Stimulated activated effector memory CD8-positive, alpha-beta T cell treated with anti-CD3 and anti-CD28 coated beads, Interleukin-12 subunit alpha, Interleukin-12 subunit beta, amount 100 ng/mL, for 72 hours (primary cell): ENCODE data around the gene DIP2B.

Source experiments
- ATAC-seq: fragments of 150-1000 bp; cut with Tn5 transposase; 2 replicates; pipeline ENCODE4 v1.10.0; 2021
- DNase-seq, 2 donors: peaks; one replicate each; pipeline ENCODE4 v3.0.0; 2021 to 2022; ENCODE audit warnings: low spot score in 2 of 2
- H3K27ac Mint-ChIP-seq: one replicate; pipeline ENCODE4 v1.8.0; 2022; ENCODE audit warnings: mild to moderate bottlenecking, mixed read lengths
- H3K36me3 Mint-ChIP-seq: one replicate; pipeline ENCODE4 v1.8.0; 2022; ENCODE audit warnings: mild to moderate bottlenecking, mixed read lengths
- H3K4me1 Mint-ChIP-seq: one replicate; pipeline ENCODE4 v1.8.0; 2022; ENCODE audit warnings: mixed read lengths
- H3K4me3 Mint-ChIP-seq: one replicate; pipeline ENCODE4 v1.8.0; 2022; ENCODE audit warnings: mild to moderate bottlenecking, mixed read lengths
- H3K9me3 Mint-ChIP-seq: one replicate; pipeline ENCODE4 v1.8.0; 2022; ENCODE audit warnings: mixed read lengths

DIP2B gene

DNA sequence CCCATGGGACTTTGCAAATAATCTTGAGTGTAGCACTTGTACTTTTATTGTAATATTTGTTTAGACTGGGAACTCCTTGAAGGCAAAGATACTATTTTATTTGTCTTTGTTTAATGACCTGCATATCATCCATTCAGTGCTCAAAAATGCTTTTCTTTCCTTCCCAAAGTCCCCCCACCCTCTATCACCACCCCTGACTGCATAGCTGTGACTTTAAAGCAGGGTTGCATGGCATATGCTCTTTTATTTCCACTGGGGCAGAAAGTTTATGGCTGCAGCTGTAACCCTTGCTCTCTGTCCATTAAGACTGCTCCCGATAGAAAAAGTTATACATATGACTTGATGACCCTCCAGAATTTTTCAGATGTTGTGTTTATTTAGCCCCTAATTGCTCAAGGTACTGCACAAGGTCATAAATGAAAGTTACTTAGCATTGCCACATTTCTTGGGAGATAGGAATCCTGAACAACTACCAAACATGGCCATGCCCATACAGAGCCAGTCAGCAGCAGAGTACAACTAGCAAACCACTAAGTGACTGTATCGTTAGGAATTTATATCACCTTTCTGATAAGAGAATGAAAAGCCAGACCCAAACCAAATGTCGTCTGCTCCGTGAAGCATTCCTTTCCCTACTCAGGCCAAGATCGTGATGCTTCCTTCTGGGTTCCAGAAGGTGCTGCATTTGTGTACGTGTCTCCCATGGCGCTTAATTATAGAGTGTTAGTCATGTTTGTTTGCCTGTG is 114.3 kb downstream of the DIP2B start:
- ATAC-seq (no peak), DNase-seq (no peak)
- Mint-ChIP-seq H3K4me1 (peaks cover 26% of the 10 kb centered on the region), H3K9me3 (no peaks in the 10 kb centered on the region), H3K4me3 (no peak overlapping the region), H3K27ac (no peak overlapping the region), H3K36me3 (no peaks in the 10 kb centered on the region)

DNA sequence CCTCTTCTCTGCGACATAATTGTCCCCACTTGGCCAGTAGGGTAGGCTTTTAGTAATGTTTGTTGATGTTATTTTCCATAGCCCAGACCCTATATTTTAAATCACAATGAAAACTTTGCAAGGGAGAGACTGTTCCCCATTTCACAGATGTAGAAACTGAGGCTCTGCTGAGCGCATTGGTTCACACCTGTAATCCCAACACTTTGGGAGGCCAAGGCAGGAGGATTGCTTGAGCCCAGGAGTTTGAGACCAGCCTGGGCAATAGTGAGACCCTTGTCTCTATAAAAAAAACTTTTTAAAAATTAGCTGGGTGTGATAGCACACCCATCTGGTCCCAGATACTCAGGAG is 114.8 kb downstream of the DIP2B start:
- no peaks in the 10 kb centered on the region for H3K36me3 Mint-ChIP-seq
- H3K27ac Mint-ChIP-seq: no peak overlapping the region
- H3K9me3 Mint-ChIP-seq: no peaks in the 10 kb centered on the region
- ATAC-seq (no peak), DNase-seq (no peak)
- peaks cover 30% of the 10 kb centered on the region for H3K4me1 Mint-ChIP-seq
- no peak overlapping the region for H3K4me3 Mint-ChIP-seq

DNA sequence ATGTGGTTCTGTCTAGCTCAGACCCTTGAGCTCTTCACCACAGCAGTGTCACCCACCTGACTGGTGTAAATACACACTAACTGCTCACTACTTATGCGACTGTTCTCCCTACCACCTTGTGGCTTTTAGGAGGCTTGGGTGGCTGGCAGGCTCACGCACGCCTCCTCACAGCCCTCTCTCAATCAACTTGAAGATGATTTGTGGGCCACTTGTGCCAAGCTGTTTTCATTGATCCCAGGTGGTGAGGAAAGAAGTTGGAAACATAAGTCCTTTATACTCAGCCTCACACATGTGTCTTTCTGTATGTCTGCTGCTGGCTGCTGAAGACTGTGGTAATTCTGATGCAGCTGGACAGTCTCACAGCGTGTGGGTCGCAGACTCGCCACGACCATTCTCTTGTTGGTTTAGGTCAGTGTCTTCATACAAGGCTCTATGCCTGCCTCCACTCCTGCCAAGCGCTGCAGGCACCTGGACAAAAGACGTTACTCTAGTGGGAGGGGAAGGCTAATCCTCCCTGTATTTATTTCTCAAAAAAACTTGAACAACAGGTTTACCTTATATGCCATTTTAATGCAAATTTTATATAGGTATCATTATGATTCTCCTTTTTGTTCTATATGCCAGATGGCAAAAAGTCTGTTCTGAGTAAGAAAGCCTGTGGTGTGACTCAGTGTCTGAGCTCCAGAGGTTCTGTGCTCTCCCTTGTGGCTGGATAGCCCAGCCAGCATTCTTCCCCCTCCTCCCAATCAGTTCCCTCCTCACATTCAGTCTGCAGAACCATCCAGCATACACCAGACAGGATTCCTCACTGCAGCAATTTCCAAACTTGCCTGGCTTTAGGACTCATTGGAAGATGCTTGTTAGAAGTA is 115.6 kb downstream of the DIP2B start:
- DNase-seq: no peak
- Mint-ChIP-seq H3K4me1 (peaks cover 37% of the 10 kb centered on the region), H3K9me3 (no peaks in the 10 kb centered on the region), H3K4me3 (no peak overlapping the region), H3K36me3 (no peaks in the 10 kb centered on the region), H3K27ac (peak overlapping the region; percentile 79)
- peak; percentile 86 for ATAC-seq

DNA sequence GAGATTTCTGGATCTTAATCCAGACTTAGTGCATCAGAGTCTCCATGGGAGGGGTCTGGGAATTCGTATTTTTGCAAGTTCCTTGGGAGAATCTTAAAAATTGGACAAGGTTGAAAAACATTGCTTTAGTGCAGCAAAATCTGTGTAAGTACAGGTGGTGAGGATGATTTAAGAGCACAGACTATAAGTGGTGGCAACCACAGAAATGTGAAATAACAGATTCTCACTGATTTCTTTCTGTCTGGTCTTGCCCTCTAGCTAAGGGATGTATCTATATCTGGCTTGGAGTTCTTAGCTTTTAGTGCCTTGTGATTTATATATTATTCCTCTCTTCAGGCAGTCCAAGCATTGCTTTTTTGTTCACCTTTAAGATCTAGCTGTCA is 116.2 kb downstream of the DIP2B start:
- H3K4me1 Mint-ChIP-seq: peaks cover 35% of the 10 kb centered on the region

DNA sequence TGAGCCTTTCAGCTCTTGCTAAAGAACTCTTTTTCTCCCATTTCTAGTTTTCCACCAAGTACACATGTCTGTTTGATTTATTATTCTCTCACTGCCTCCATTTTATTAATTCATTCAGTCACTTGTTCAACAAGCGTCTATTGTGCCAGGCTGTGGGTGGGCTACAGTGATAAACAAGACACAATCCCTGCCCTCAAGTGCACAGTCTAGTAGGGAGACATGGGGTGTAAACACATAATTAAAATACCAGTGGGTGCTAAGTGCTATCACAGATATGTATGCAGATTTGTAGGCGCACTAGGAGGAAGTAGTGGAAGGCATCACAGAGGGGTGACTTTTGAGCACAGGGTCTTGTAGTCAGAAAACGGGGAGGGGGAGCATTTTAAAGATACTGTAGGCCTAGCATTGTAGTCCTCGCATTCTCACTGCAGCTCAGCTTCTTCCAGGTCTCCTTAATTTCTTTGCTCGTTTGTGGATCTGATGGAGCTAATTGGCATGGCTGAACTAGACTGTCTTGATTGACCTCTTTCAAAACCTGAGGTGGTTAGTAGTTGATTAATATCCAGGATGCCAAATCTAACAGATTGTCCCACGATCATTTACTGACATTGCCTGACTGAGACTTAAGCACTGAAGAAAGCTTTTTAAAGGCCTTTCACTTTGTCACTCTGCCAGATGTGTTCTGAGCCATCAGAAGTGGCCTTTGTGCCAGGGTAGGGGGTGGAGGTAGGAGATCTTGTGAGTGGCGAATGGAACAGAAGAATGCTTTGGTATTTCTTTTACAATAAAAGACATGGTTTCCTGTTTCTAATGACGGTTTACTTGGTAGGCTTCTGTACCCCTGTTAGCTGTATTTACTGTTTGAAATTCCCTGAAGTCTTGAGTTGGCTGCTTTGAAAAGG is 116.9 kb downstream of the DIP2B start:
- no peaks in the 10 kb centered on the region for H3K9me3 Mint-ChIP-seq
- H3K4me3 Mint-ChIP-seq: no peak overlapping the region
- no peak for DNase-seq
- no peak for ATAC-seq
- no peak overlapping the region for H3K27ac Mint-ChIP-seq
- no peaks in the 10 kb centered on the region for H3K36me3 Mint-ChIP-seq
- peaks cover 33% of the 10 kb centered on the region for H3K4me1 Mint-ChIP-seq

More for the DNA sequence above, 116.2 kb downstream of the DIP2B start:
- Mint-ChIP-seq H3K4me3 (no peak overlapping the region), H3K36me3 (no peaks in the 10 kb centered on the region), H3K27ac (peak overlapping the region; percentile 79), H3K9me3 (no peaks in the 10 kb centered on the region)
- no peak for DNase-seq
- ATAC-seq: no peak

DNA sequence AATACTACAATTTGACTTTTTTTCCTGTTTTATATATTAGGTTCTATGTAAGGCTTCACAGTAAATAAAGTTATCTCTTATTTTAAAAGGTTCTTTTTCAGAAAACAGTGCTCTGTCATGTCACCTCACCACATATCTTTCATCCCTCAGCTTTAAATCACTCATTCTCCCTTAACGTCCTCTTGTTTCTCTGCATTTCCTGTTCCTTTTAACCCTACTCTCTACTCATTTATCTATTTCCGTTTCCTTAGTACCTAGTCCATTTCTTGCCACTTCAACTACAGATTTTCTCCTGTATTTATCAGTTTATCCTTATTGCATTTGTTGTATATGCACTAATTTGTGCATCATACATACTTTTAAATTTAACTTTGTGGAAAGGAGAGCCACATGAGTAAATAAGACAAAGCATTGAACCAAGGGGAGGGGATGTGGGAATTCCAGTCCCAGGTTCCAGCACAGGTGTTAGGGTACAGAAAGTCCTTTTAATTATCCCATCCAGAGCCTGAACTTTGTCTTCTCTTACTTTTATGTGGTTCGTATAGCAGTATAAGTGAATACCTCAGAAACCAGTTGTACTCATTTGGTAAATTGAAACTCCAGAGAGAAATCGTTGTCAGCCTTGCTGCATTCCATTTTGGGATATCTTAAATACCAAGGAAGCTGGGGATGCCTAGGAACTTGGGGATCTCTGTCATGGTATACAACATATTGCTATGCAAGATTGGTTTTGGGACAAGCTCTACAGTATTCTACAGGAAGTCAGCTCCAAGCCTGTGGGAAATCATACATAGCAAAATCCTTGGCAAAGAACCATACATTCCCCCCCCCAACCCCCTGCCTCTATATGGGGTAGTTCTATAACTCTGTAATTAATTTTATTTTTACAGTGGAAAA is 120.5 kb downstream of the DIP2B start:
- peak overlapping the region; percentile 7 for H3K27ac Mint-ChIP-seq
- H3K36me3 Mint-ChIP-seq: peaks cover 14% of the 10 kb centered on the region
- peaks cover 29% of the 10 kb centered on the region for H3K4me1 Mint-ChIP-seq
- ATAC-seq (peak; percentile 80), DNase-seq (no peak)
- H3K4me3 Mint-ChIP-seq: no peak overlapping the region
- no peaks in the 10 kb centered on the region for H3K9me3 Mint-ChIP-seq

DNA sequence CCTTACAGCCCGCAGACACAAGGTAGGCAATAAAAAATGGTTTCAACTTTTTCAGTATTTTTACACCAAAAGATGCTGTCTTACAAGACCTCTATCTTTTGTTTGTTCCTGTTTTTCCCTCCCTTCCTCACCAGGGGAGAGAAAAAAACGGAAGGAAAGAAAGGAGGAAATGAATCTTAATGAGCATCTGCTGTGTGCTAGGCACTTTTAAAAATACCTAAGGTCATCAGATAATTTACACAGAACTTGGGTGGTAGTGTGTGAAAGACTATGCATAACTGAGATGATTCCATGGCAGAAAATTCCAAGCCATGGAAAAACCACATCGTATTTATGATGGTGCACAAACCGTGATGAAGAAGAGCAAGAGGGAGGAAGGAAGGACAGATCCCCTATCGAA is 121.2 kb downstream of the DIP2B start:
- H3K27ac Mint-ChIP-seq: no peak overlapping the region
- ATAC-seq: no peak
- DNase-seq: no peak
- H3K9me3 Mint-ChIP-seq: no peaks in the 10 kb centered on the region
- H3K4me3 Mint-ChIP-seq: no peak overlapping the region
- H3K4me1 Mint-ChIP-seq: peaks cover 21% of the 10 kb centered on the region
- peaks cover 16% of the 10 kb centered on the region for H3K36me3 Mint-ChIP-seq

DNA sequence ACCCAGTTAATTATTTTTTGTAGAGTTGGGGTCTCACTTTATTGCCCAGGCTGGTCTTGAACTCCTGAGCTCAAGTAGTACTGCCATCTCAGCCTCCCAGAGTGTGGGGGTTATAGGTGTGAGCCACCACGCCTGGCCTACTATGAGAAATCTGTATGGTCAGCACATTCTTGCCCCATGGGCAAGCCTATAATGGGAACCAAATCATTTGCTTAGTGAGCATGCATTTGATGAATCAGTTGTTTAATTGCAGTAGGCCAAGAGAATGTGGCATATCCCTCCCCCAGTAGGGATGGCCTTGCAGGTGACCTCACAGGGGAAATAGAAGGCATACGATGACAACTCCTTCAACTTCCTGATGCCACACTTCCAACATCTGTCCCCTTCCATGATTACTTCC is 122.7 kb downstream of the DIP2B start:
- Mint-ChIP-seq H3K27ac (no peak overlapping the region), H3K4me3 (no peak overlapping the region), H3K9me3 (no peaks in the 10 kb centered on the region), H3K36me3 (peaks cover 19% of the 10 kb centered on the region), H3K4me1 (peaks cover 12% of the 10 kb centered on the region)
- ATAC-seq (no peak), DNase-seq (no peak)

DNA sequence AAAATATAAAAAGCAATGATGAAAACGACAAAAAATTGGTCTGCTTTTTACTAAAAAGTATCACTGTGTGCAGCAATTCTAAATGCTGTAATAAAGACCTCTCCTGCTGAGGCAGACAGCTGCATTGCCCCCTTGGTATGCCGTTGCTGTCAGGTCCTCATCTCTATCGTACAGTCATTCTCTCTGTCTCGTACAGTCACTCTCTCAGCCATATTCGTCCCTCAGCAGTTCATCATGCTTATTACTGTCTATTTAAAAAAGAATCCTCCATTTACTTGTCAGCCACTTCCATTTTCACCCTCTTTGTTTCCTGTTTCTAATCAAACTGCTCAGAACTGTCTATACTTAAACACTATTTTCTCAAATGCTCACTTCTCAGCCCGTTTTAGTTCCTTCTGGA is 123.6 kb downstream of the DIP2B start:
- ATAC-seq: no peak
- Mint-ChIP-seq H3K27ac (no peak overlapping the region), H3K36me3 (peaks cover 26% of the 10 kb centered on the region), H3K9me3 (no peaks in the 10 kb centered on the region), H3K4me1 (peaks cover 12% of the 10 kb centered on the region), H3K4me3 (no peak overlapping the region)
- no peak for DNase-seq

DNA sequence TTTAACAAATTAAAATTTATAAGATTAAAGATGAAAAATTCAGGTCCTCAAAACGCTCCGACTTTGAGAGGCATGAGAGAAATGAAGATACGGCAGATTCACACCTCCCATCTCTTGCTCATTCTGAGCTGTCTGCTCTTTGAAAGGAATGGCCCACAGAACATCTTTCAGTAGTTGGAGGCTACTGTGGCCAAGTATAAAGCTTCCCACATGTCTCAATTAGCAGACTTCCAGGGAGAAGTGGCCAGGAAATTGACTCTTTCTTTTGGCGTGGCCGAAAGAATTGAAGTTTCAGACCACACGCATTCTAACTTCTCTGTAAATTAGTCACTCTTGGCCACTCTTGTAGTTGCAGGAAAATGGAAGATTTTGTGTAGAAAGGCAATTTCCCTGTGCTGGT is 129.2 kb downstream of the DIP2B start:
- Mint-ChIP-seq H3K9me3 (no peaks in the 10 kb centered on the region), H3K27ac (no peak overlapping the region), H3K36me3 (peaks cover 12% of the 10 kb centered on the region), H3K4me3 (no peak overlapping the region), H3K4me1 (peaks cover 8% of the 10 kb centered on the region)
- DNase-seq (no peak), ATAC-seq (no peak)

DNA sequence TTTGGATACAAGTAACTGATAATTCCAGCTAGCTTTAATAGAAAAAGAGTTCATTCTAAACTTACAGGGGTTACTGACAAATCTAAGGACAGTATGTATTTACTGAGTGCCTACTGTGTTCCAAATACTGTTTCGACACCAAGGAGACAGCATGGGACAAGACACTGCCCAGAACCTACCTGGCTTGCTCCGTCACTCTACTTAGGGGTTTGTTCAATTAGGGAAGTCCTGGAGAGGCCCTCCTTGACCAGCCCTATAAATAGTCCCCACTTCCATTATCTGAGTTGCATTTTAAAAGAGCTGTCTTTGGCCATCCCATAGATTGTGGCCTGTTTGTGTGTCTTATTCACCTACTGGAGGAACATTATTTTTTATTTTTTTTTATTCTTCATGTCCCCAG is 129.6 kb downstream of the DIP2B start:
- ATAC-seq (no peak), DNase-seq (no peak)
- no peak overlapping the region for H3K4me3 Mint-ChIP-seq
- H3K4me1 Mint-ChIP-seq: peaks cover 8% of the 10 kb centered on the region
- H3K36me3 Mint-ChIP-seq: peaks cover 12% of the 10 kb centered on the region
- H3K27ac Mint-ChIP-seq: no peak overlapping the region
- no peaks in the 10 kb centered on the region for H3K9me3 Mint-ChIP-seq

DNA sequence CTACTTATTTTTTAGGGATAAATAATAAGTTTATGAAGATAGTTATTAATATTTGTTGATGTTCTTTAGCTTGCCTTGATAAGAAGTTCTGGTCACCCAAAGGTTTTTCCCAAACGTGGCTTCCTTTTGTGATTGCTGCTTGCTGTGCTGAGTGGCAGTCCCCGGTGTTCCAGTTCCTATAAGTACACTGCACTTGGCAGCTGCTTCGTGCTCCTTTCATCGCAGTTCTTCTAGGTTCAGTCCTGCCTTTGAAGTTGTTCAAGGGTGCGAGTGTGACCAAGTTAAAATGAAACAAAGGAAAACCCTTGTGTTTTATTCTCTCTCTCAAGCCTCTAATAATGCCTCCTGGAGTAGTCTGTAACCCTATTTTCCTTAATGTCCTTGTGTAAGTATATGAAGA is 130.6 kb downstream of the DIP2B start:
- ATAC-seq: no peak
- peaks cover 12% of the 10 kb centered on the region for H3K36me3 Mint-ChIP-seq
- H3K4me1 Mint-ChIP-seq: peaks cover 8% of the 10 kb centered on the region
- no peak overlapping the region for H3K4me3 Mint-ChIP-seq
- no peaks in the 10 kb centered on the region for H3K9me3 Mint-ChIP-seq
- DNase-seq: no peak
- H3K27ac Mint-ChIP-seq: peak overlapping the region; percentile 10

DNA sequence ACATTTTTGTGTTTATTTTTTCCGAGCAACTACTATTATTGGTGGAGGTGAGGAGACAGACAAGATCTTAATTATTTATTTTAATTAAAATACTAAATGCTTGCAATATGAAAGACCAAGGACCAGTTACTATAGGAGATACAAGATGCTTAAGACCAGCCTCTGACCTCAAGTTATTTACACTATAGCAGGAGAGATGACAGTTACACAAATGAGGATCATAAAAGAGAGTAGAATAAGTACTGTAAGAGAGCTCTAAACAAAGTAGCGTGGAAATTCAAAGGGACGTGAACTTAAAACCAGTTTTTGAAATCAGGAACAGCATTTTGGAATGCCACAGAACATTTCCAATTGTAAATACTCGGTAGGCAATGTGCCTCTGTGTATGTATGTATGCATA is 131.1 kb downstream of the DIP2B start:
- ATAC-seq: no peak
- Mint-ChIP-seq H3K27ac (no peak overlapping the region), H3K36me3 (peaks cover 11% of the 10 kb centered on the region), H3K9me3 (no peaks in the 10 kb centered on the region), H3K4me3 (no peak overlapping the region), H3K4me1 (peaks cover 8% of the 10 kb centered on the region)
- DNase-seq: no peak

DNA sequence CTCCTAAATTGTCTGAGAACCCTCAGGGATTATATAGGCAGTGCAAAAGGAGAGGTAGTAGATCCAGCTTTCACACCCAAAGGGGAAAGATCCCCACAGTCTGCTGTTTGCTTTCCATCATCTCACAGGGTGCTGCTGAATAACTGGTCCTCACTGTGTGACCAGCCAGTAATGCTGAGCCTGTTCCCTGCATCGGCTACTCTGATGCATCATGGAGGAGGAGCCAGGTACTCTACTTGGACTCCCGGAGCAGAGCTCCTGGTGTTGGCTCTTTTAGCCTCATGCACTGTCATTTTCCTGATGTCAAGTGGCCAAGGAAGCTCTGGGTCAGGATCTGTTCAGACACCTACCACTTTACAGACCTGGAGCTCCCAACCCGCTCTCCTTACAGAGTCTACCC is 131.7 kb downstream of the DIP2B start:
- Mint-ChIP-seq H3K36me3 (peaks cover 8% of the 10 kb centered on the region), H3K4me3 (no peak overlapping the region), H3K9me3 (no peaks in the 10 kb centered on the region), H3K27ac (peak overlapping the region; percentile 33), H3K4me1 (peaks cover 8% of the 10 kb centered on the region)
- DNase-seq (no peak), ATAC-seq (no peak)
